Glomerular visceral epithelial cell (primary cell): ENCODE measurements around the gene ZFX.
A peak's percentile ranks its signal among the peaks of the same experiment; 100 is the strongest.

Source experiments
- DNase-seq: peaks from one replicate; pipeline ENCODE4 v3.0.0-alpha.2; 2016; ENCODE audit errors: extremely low spot score

ZFX gene

DNA sequence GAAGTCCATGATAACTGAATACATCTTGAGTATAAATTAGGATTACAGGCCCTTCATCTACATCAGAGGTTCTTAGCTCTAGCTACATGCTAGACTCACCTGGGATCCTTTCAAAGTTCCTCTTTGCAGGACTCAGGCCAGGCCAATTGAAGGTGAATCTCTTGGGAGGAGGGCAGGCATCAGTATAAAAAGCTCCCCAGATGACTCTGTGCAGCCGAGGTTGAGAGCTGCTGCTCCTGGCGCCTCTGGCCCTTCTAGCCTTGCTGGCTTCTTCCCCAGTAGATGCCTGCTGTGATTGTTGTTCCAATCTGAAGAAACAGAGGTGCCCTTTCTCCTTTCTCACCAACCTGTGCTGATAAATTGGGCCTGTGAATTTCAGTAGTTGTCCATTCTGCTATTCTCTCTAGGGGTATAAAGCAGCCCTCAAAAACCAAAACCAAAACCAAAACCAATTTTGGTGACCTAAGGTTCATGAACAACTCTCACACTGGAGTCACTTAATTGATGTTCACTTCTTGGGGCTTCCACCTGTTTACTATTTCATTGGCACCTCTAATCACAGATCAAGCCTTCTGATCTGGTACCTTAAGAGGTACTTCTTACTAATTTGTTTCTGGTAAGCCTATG, 85.7 kb downstream of the ZFX start:
- no peak for DNase-seq

DNA sequence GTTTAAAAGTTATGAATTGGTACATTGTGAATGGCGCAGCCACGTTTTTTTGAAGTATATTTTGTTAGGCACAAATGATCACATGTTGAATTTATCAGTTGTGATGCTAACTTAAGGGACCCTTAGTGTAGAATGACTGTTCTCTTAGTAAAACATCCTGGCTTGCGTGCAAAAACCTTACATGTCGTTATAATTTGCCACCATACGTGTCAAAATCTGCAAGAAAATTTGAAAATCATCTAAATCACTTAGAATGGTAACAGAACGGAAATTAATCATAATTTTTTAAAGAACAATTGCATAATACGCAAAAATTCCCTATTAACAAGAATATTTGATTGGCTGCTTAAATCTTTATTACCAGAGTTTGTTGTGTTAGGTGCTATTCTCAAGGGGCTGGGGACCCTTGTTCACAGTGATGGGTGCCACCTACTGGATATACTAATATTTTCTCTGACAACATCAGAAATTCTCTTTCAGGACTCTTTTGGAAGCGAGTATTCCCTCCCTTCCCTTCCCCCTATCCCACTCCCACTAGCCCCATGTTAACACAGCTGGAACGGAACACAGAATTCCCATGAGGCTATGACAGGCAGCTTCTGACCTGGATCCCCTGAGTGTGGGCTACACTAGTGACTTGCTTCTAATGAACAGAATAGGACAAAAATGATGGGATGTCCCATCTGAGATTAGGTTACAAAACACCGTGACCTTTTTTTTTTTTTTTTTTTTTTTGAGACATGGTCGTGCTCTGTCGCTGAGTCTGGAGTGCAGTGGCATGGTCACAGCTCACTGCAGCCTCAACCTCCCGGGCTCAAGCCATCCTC, 92.5 kb downstream of the ZFX start:
- DNase-seq: peak; percentile 19

DNA sequence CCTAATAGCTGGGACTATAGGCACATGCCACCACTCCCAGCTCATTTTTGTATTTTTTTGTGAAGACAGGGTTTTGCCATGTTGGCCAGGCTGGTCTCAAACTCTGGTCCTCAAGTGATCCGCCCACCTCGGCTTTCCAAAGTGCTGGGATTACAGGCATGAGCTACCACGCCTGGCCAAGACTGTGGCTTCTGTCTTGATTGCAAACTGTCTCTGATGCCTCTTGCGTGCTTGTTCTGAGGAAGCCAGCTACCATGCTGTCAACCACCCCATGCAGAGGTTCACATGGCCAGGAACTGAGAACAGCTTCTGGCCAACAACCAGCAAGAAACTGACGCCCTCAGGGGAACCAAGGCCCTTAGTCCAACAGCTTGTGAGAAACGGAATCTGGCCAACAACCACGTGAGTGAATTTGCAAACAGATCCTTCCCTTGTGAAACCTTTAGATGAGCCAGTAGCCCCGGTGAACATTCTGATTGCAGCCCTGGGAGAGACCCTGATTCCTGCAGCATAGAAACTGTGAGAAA, 93.2 kb downstream of the ZFX start:
- DNase-seq: no peak

DNA sequence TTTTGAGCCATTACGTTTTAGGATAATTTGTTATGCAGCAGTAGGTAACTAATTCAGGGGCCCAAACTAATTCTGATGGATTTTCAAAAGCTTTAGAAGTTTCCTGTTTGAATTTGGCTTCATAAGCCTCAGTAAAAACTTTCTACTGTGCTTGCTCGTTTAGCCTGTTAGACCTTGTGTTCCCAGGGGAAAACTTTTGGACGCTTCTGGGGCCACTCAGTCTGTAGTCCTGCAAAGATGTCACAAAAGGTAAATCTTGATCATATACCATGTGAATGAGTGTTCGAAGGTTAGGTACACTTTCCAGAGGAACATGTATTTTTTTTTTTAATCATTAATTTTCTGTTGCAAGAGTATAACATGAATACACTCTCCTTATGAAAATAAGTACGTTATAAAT, 93.7 kb downstream of the ZFX start:
- no peak for DNase-seq

DNA sequence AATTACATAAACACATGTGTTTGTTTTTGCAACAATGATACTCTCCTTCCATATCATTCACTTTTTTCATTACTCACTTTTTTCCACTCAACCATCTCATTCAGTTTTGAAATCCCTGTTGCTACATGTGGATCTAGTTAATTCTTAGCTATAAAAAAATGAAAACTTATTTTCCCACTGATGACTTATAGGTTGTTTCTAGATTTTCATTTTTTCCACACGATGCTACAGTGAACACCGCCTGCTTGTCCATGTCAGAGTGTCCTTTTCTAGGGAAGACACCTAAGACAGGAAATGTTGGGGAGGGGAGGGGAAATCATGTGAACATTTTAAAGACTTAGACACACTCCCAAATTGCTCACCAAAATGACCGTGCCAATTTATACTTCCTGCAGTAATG, 94.2 kb downstream of the ZFX start:
- DNase-seq: no peak

DNA sequence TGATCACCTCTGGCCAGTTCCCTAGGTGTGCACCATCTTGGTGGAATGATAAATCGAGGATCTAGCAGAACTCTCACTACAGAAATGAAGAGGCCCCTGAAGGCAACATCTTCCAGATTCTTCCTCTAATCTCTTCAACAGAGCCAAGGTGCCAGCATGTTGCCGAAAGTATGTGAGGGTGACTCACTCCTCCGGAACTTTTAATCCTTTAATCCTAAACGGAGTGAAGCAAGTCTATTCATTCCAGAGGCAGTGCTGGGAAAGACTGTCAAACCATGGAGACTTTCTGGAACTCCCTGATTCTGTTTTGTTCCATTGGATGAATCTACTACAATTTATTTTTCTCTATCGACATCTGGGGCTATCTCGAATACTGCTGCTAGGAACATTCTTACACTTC, 95.7 kb downstream of the ZFX start:
- DNase-seq: peak; percentile 18

DNA sequence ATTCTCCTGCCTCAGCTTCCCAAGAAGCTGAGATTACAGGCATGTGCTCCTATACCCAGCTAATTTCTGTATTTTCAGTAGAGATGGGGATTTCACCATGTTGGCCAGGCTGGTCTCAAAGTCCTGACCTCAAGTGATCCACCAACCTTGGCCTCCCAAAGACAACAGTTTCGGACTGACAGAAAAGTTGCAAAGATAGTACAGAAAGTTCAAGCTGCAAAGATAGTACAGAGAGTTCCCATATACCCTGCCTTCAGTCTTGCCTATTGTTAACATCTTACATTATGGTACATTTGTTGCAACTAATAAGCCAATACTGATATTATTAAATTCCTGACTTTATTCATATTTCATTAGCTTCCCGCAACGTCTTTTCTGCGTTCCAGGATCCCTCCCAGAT, 98.5 kb downstream of the ZFX start:
- no peak for DNase-seq

DNA sequence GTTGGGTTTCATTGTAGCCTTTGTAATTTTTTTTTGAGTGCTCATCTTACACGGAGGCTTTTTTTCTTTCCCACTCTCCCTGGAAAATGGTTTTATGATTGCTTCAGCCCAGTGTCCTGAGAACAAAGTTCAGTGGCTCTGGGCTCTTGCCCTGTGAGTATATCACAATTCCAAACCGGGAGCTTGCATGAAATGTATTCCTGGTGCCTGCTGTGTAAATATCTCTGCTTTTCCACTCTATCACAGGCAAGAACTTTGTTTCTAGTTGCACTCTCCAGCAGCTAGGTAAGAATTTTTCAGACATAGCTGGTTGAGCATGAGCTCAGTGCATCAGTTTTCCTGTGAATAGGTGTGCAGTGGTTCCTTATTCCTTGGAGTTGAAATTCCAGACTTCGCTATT, 103.5 kb downstream of the ZFX start:
- DNase-seq: no peak

DNA sequence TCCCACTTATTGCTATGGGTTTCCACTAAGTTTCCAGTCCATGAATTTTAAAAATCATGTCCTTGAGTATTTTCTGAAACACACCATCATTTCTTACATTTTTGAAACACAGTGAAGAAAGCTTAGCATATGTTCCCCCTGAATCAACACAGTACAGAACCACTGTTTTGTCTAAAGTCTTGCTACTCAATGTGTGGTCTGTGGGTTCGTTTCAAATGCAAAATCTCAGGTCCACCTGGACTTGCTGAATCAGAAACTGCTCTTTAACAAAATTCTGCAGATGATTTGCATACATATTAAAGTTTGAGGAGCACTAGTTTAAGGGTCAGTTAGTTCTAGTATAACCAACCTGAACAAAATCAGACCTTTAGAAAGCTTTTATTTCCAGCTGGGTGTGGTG, 103.9 kb downstream of the ZFX start:
- no peak for DNase-seq

DNA sequence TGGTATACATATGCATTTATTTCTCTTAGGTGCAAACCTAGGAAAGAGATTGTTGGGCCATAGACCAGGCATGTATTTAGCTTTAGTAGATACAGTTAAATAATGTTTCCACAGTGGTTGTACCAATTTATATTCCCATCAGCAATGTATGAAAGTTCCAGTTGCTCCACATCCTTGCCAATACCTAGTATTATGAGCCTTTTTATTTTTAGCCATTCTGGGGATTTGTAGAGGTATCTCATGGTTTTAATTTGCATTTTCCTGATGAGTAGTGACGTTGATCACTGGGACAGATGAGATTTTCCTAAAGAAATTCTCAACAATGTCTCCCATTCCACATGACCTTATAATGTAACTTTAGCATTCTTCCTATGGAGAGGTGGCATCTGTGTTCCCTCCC, 107.5 kb downstream of the ZFX start:
- no peak for DNase-seq

DNA sequence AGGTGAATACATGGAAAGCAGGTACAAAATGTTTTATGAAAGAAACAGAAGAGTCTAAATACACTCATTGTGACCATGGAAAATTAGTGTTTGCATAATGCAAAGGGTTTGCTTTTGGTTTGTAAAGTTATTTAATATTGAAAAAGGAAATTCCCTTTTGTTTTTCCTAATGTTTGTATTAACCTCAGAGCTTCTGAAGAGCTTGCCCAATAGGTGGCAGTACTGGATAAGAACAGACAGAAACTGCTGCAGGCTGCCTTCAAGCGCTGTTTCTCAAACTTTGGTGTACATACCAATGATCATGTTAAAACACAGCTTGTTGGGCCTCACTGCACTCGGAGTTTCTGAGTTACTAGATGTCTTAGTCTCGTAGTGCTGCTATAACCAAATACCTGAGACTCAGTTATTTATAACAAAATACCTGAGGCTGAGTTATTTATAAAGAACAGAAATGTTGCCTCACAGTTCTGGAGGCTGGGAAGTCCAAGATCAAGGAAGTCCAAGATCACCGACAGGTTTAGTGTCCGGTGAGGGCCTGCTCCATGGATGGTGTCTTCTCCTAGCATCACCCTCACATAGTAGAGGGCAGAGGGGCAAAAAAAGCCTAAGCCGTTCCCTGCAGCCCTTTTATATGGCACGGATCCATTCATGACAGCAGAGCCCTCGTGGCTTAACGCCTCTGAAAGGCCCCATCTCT, 110.2 kb downstream of the ZFX start:
- peak; percentile 35 for DNase-seq

DNA sequence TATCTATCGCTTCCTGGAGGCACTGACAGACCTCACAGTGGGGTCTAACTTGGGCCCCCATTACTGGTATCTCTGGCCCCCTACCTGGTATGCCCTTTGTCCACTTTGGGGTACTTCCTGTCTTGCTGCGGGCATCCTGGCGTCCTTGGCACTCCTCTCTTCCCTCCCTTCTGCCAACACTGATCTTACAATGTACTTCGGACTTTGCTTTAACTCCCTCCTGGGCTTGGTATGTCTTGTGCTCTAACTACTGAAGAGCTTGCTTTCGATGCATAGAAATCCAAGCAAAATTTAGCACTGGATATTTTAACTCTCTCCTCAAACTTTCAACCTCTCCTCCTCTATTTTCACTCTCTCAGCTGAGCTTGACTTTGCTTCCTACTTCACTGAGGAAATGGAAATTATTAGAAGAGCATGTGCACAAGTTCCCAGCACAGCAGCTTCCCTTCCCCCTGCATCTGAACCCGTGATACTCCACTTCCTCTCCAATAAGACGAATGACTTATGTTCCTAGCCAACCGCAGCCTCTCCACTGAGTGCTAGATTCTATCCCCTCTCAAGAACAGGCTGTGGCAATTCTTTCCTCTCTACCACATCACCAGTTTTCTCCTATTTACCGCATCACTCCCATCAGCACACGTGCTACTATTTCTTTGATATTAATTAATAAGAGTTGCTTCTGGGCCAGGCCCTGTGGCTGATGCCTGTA, 111.5 kb downstream of the ZFX start:
- DNase-seq: peak; percentile 19

DNA sequence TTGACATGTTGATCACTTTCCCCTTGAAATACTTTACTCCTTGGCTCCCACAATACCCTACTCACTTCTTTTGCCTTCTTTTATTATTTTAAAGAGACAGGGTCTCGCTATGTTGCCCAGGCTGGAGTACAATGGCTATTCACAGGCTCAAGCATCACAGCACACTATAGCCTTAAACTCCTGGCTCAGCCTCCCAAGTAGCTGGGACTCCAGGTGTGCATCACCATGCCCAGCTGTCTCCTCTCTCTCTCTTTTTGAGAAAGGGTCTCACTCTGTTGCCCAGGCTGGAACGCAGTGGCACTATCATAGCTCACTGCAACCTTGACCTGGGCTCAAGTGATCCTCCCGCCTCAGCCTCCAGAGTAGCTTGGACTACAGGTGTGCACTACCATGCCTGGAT, 112.8 kb downstream of the ZFX start:
- DNase-seq: no peak

DNA sequence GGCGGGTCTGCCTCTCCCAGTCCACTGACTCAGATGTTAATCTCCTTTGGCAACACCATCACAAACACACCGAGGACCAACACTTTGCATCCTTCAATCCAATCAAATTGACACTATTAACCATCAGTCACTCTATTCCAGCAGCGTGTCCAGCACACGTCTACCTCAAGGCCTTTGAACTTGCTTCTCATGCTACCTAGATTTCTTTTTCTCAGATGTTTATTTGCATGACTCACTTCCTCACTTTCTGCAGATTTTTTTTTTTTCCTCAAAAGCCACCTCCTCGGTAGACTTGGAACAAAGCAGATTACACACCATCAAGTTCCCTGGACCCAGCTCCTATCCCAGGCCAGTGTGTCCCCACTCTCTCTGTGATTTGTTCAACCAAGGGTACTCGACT, 114.9 kb downstream of the ZFX start:
- no peak for DNase-seq
